G401 (cell line): Measurements from ENCODE around the gene STRN4. TPM values are rescaled to one million over a fixed set of nuclear protein-coding genes. Genes with fewer than 3 reads are reported as not detected.
"Not testable (repeated sequence)": the region's sequence is repeated elsewhere in the genome, so short reads cannot be mapped to it uniquely, and the experiment has no call there.

Source experiments
- DNase-seq: peaks from one replicate; pipeline ENCODE4 v3.0.0-alpha.2; 2015; ENCODE audit warnings: low spot score
- in situ Hi-C: cut with HindIII; loops from 2 replicates; pipeline ENCODE4 v1.10.0; 2016; ENCODE audit warnings: low sequenced_read_pairs, mixed read lengths
- total RNA-seq: library from RNA; depleted of rRNA; stranded (reverse); fragments of >200 nt; shearing (Covaris generic); gene quantifications from 2 replicates; pipeline ENCODE4 v1.2.3, GENCODE V29; 2014

Gene STRN4
- total RNA-seq, 1 experiment from 2014 or later = 118 TPM

- DNase-seq = no peak
- in situ Hi-C loops = no loop called here
Measured at GRCh38 chr19:46776927-46777911, 31.0 kb upstream of the STRN4 start.

GRCh38 chr19:46775642-46776258 is 29.5 kb upstream of the STRN4 start:
- DNase-seq = no peak
- in situ Hi-C loops = no loop called here

- in situ Hi-C loops = no loop called here
- DNase-seq = no peak
Measured at GRCh38 chr19:46773018-46773399, 26.8 kb upstream of the STRN4 start.

- no peak for DNase-seq
- in situ Hi-C loops = no loop called here
Measured at GRCh38 chr19:46772170-46773017, 26.1 kb upstream of the STRN4 start.

- in situ Hi-C loops, DNase-seq: not testable (repeated sequence)
Measured at GRCh38 chr19:46768746-46769145, 22.5 kb upstream of the STRN4 start.

- in situ Hi-C loops = no loop called here
Measured at GRCh38 chr19:46766569-46767317, 20.5 kb upstream of the STRN4 start.

GRCh38 chr19:46764817-46765291 is 18.6 kb upstream of the STRN4 start:
- in situ Hi-C loops = no loop called here

More at GRCh38 chr19:46766569-46767317, 20.5 kb upstream of the STRN4 start:
- DNase-seq = no peak

GRCh38 chr19:46762245-46762890 is 16.1 kb upstream of the STRN4 start:
- DNase-seq = no peak
- in situ Hi-C loops = no loop called here

More at GRCh38 chr19:46764817-46765291, 18.6 kb upstream of the STRN4 start:
- no peak for DNase-seq

GRCh38 chr19:46761418-46761831 is 15.2 kb upstream of the STRN4 start:
- DNase-seq = no peak
- in situ Hi-C loops = no loop called here

GRCh38 chr19:46760897-46761296 is 14.6 kb upstream of the STRN4 start:
- in situ Hi-C loops, DNase-seq: not testable (repeated sequence)

- DNase-seq = no peak
- in situ Hi-C loops = no loop called here
Measured at GRCh38 chr19:46760363-46760762, 14.1 kb upstream of the STRN4 start.

GRCh38 chr19:46759817-46760333 is 13.6 kb upstream of the STRN4 start:
- in situ Hi-C loops = no loop called here
- DNase-seq = no peak

- no peak for DNase-seq
- in situ Hi-C loops = no loop called here
Measured at GRCh38 chr19:46759206-46759605, 13.0 kb upstream of the STRN4 start.

GRCh38 chr19:46756544-46756888 is 10.3 kb upstream of the STRN4 start:
- no peak for DNase-seq
- in situ Hi-C loops = no loop called here

- DNase-seq = no peak
- in situ Hi-C loops = no loop called here
Measured at GRCh38 chr19:46755853-46756543, 9.7 kb upstream of the STRN4 start.

- DNase-seq = no peak
- in situ Hi-C loops = no loop called here
Measured at GRCh38 chr19:46755077-46755852, 9.0 kb upstream of the STRN4 start.
